RWPE2 (cell line): ENCODE results near the gene ERICH4.

Experiments
- ATAC-seq: fragments of 200-7000 bp; cut with Tn5 transposase; 3 replicates; pipeline ENCODE4 v1.9.1; 2021; ENCODE audit warnings: low read depth
- DNase-seq: peaks from one replicate; pipeline ENCODE4 v3.0.0-alpha.2; 2020; ENCODE audit warnings: low spot score
- H3K27ac ChIP-seq: fragments of 450-650 bp; 2 replicates; pipeline ENCODE4 v1.5.1; 2017; ENCODE audit warnings: mild to moderate bottlenecking; ENCODE audit not compliant: poor library complexity, severe bottlenecking
- H3K27me3 ChIP-seq: fragments of 250-450 bp; sonication (Bioruptor Pico); 2 replicates; pipeline ENCODE4 v1.5.1; 2021; ENCODE audit warnings: mild to moderate bottlenecking, moderate library complexity; ENCODE audit not compliant: insufficient read depth, poor library complexity, severe bottlenecking
- H3K36me3 ChIP-seq: fragments of 250-450 bp; sonication (Bioruptor Pico); 2 replicates; pipeline ENCODE4 v1.5.1; 2020; ENCODE audit warnings: low read depth, mild to moderate bottlenecking, moderate library complexity
- H3K4me1 ChIP-seq: fragments of 250-450 bp; sonication (Bioruptor Pico); 2 replicates; pipeline ENCODE4 v1.5.1; 2021; ENCODE audit warnings: mild to moderate bottlenecking, moderate library complexity; ENCODE audit not compliant: insufficient read depth, poor library complexity, severe bottlenecking
- H3K4me3 ChIP-seq: fragments of 250-450 bp; sonication (Bioruptor Pico); 2 replicates; pipeline ENCODE4 v1.5.1; 2021; ENCODE audit warnings: mild to moderate bottlenecking, moderate library complexity; ENCODE audit not compliant: severe bottlenecking
- H3K9me3 ChIP-seq: fragments of 250-450 bp; sonication (Bioruptor Pico); 2 replicates; pipeline ENCODE4 v1.5.1; 2021; ENCODE audit warnings: mild to moderate bottlenecking, moderate library complexity; ENCODE audit not compliant: severe bottlenecking
- TF ChIP-seq, protein P1 (sequence below): fragments of 450-650 bp; IDR thresholded peaks from one replicate; pipeline ENCODE4 v1.5.1; 2017; ENCODE audit warnings: mild to moderate bottlenecking, moderate library complexity; ENCODE audit not compliant: poor library complexity, severe bottlenecking

ERICH4 gene

DNA sequence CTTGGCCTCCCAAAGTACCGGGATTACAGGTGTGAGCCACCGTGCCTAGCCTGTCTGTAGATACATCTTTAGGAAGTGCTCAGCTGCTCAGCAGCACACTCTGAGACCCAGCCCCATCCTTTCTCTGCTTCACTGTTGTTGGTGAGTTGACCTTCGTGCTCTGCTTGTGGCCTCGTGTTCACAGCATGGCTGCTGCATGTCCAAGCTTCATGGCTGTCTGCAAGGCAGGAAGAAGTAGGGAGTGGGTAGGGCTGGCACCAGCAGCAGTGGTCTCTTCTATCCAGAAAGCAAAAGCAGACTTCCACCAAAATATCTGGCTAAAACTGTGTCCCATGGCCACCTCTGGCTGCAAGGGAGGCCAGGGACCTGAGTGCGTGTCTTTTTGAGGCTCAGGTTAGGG lies 30.0 kb upstream of the ERICH4 start:
- ATAC-seq (no peak), DNase-seq (no peak)
- no peaks in the 10 kb centered on the region for H3K9me3 ChIP-seq
- no peak overlapping the region for H3K4me3 ChIP-seq
- H3K4me1 ChIP-seq, result peaks cover 4% of the 10 kb centered on the region
- peaks cover 8% of the 10 kb centered on the region; the same call in 1 of the 2 replicates for H3K36me3 ChIP-seq
- no peak overlapping the region for H3K27ac ChIP-seq
- TF ChIP-seq, protein P1, sequence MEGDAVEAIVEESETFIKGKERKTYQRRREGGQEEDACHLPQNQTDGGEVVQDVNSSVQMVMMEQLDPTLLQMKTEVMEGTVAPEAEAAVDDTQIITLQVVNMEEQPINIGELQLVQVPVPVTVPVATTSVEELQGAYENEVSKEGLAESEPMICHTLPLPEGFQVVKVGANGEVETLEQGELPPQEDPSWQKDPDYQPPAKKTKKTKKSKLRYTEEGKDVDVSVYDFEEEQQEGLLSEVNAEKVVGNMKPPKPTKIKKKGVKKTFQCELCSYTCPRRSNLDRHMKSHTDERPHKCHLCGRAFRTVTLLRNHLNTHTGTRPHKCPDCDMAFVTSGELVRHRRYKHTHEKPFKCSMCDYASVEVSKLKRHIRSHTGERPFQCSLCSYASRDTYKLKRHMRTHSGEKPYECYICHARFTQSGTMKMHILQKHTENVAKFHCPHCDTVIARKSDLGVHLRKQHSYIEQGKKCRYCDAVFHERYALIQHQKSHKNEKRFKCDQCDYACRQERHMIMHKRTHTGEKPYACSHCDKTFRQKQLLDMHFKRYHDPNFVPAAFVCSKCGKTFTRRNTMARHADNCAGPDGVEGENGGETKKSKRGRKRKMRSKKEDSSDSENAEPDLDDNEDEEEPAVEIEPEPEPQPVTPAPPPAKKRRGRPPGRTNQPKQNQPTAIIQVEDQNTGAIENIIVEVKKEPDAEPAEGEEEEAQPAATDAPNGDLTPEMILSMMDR, result no peak
- H3K27me3 ChIP-seq, result no peaks in the 10 kb centered on the region

DNA sequence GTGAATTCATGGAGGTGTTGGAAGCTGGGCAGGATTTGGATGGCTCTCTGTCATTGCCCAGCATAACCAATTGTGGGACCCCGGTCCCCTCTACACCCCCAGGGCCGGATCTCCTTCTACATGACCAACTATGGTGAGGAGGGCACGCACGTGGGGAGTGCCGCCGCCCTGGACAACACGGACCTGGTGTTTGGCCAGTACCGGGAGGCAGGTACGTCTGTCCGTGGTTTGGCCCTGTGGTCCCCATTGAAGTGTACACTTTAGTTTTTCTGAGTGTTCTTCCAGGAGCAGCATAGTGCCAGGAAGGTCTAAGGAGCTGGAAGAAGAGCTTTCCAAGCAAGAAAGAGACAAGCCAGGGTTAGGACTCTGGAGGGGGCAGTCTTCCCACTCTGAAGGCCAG lies 29.0 kb upstream of the ERICH4 start:
- Histone ChIP-seq H3K36me3 (peaks cover 8% of the 10 kb centered on the region; the same call in 1 of the 2 replicates), H3K27ac (no peak overlapping the region), H3K9me3 (no peaks in the 10 kb centered on the region), H3K4me3 (no peak overlapping the region), H3K27me3 (no peaks in the 10 kb centered on the region), H3K4me1 (peaks cover 4% of the 10 kb centered on the region)
- no peak for ATAC-seq
- DNase-seq, result no peak
- TF ChIP-seq, protein P1, result no peak

DNA sequence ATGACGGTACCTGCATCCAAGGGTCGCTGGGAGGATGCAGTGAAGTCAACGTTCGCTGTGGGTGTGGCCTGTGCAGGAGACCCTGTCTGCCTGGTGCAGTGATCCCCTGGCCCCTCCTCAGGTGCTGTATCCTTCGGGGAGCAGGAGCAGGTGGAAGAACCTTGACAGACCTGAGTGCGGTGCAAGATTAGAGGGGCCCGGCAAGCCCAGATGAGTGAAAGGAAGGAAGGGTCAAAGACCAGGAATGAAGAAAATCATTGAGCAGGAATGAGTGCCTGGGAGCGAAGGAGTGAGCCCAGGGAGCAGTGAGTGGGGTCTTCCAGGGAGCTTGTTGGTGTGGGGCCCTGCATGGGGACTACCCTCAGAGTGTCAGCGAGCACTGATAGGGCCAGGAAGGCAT lies 28.5 kb upstream of the ERICH4 start:
- Histone ChIP-seq H3K27me3 (no peaks in the 10 kb centered on the region), H3K36me3 (peaks cover 8% of the 10 kb centered on the region; the same call in 1 of the 2 replicates), H3K27ac (no peak overlapping the region), H3K4me1 (peaks cover under 1% of the 10 kb centered on the region), H3K4me3 (no peak overlapping the region), H3K9me3 (no peaks in the 10 kb centered on the region)
- ATAC-seq (no peak), DNase-seq (no peak)
- TF ChIP-seq, protein P1, result no peak

DNA sequence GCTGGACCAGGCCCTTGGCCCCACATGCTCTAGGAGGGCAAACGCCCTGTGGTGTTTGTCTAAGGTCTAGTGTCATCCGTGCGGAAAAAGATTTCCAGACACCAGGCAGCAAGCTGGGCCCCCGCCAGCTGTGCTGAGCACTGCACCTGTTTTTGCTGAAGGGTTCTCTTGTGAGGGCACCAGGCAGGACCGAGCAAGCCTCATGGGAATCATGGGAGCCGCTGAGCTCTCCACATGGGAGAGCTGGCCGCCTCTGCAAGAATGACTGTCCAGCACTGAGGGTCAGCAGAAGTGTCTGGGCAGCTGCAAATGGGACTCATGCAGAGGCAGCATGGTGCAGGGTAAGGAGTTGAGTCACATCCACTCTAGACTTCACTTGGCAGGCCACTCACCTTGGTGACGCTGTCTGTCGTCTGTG lies 27.8 kb upstream of the ERICH4 start:
- Histone ChIP-seq H3K4me3 (no peak overlapping the region), H3K9me3 (no peaks in the 10 kb centered on the region), H3K27me3 (no peaks in the 10 kb centered on the region), H3K27ac (no peak overlapping the region), H3K4me1 (no peaks in the 10 kb centered on the region), H3K36me3 (peaks cover 12% of the 10 kb centered on the region)
- TF ChIP-seq, protein P1, result no peak
- no peak for DNase-seq
- ATAC-seq, result no peak

DNA sequence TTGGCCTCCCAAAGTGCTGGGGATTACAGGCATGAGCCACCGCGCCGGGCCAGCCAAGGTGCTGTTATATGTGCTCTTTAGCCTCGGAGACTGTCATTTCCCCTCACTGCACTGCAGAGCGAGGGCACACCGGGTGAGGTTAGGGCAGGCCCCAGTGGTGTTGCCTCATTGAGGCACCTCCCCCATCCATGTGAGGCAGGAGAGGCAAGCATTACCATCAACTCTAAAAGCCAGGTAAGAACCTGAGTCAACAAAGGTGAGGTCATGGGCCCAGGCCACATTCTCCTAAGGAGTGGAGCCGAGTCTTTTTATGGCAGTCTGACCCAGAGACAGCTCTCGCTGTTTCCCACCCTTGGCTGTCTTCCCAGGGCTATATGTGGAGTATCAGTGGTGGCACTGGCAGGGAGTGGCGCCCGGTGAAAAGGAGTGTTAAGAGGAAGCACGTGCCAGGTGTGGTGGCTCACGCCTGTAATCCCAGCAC lies 26.7 kb upstream of the ERICH4 start:
- peaks cover 7% of the 10 kb centered on the region for H3K36me3 ChIP-seq
- DNase-seq, result no peak
- no peak for ATAC-seq
- no peak overlapping the region for H3K4me3 ChIP-seq
- no peak overlapping the region for H3K27ac ChIP-seq
- H3K4me1 ChIP-seq, result no peaks in the 10 kb centered on the region
- no peaks in the 10 kb centered on the region for H3K9me3 ChIP-seq
- TF ChIP-seq, protein P1, result no peak
- no peaks in the 10 kb centered on the region for H3K27me3 ChIP-seq
